K562 (cell line): ENCODE data around the gene LSM4. TPM values are rescaled to one million over a fixed set of nuclear protein-coding genes. Genes with fewer than 3 reads are reported as not detected.
A peak's percentile ranks its signal among the peaks of the same experiment; 100 is the strongest.

Source experiments
- CCNT2 ChIP-seq: IDR thresholded peaks from 2 replicates; pipeline ENCODE4 v1.6.1; 2011; ENCODE audit warnings: borderline replicate concordance, low read depth, mild to moderate bottlenecking, moderate library complexity, mixed read lengths, low read length; ENCODE audit not compliant: insufficient read length; ENCODE audit errors: extremely low read depth
- CHCHD3 ChIP-seq: fragments of 250-450 bp; sonication (Bioruptor Pico); IDR thresholded peaks from 2 replicates; pipeline ENCODE4 v2.1.2; 2022; ENCODE audit warnings: mild to moderate bottlenecking
- FIP1L1 ChIP-seq: fragments of 200-400 bp; formaldehyde crosslinking; IDR thresholded peaks from 2 replicates; pipeline ENCODE4 v1.6.1; 2018; ENCODE audit warnings: mild to moderate bottlenecking, low read depth, low read length; ENCODE audit not compliant: poor library complexity, severe bottlenecking
- FOXK1 ChIP-seq: sonication (generic); formaldehyde crosslinking; IDR thresholded peaks from 2 replicates; pipeline ENCODE4 v1.8.0; 2022; ENCODE audit warnings: missing genetic modification reagents, mild to moderate bottlenecking, borderline replicate concordance
- FOXP1 ChIP-seq: sonication (generic); formaldehyde crosslinking; IDR thresholded peaks from 2 replicates; pipeline ENCODE4 v1.8.0; 2022; ENCODE audit warnings: mild to moderate bottlenecking, missing genetic modification reagents
- GTF2F1 ChIP-seq: IDR thresholded peaks from 2 replicates; pipeline ENCODE4 v1.6.1; 2011; ENCODE audit warnings: low read depth, low read length, improper control_type of control experiment
- NFATC3 ChIP-seq: fragments of 450-650 bp; IDR thresholded peaks from 2 replicates; pipeline ENCODE4 v1.6.1; 2017; ENCODE audit warnings: mild to moderate bottlenecking
- POLR2AphosphoS2 ChIP-seq: IDR thresholded peaks from 2 replicates; pipeline ENCODE4 v1.6.1; 2012; ENCODE audit warnings: low read length, improper control_type of control experiment
- SRF ChIP-seq, 2 experiments: fragments of 250-450, 450-650 bp in 1 of 2; sonication (Bioruptor Pico) in 1 of 2; sonication (generic) in 1 of 2; formaldehyde crosslinking; IDR thresholded peaks; 2 replicates each; pipeline versions ENCODE4 v1.5.0 to v1.5.1; 2020 to 2022; ENCODE audit warnings: mild to moderate bottlenecking in 1 of 2, missing genetic modification reagents in 1 of 2
- TSC22D4 ChIP-seq: fragments of 450-650 bp; IDR thresholded peaks from 2 replicates; pipeline ENCODE4 v1.6.1; 2016; ENCODE audit warnings: missing genetic modification characterization, missing biosample characterization, control low read depth
- ZNF217 ChIP-seq: sonication (generic); formaldehyde crosslinking; IDR thresholded peaks from 2 replicates; pipeline ENCODE4 v1.8.0; 2022; ENCODE audit warnings: mild to moderate bottlenecking, missing genetic modification reagents
- ZNF780A ChIP-seq: fragments of 250-450 bp; sonication (Bioruptor Pico); IDR thresholded peaks from 2 replicates; pipeline ENCODE4 v1.5.0; 2021; ENCODE audit warnings: mild to moderate bottlenecking
- polyA plus RNA-seq, 8 experiments: library from polyadenylated mRNA; depleted of rRNA in 4 of 8; stranded (reverse) in 5 of 8; unstranded in 3 of 8; fragments of >200 nt; fragmentation: Nextera tagmentation in 2 of 8; fragmentation: Illumina TruSeq in 1 of 8; extraction: Ambion mirVana in 2 of 8; extraction: Trizol in 1 of 8; gene quantifications; 2 replicates each; pipeline versions ENCODE4 v1.2.1 to v1.2.3, GENCODE V29; 2011 to 2014; ENCODE audit warnings: inconsistent platforms in 1 of 8, missing spikeins in 1 of 8
- total RNA-seq, 7 experiments: library from RNA; depleted of rRNA in 6 of 7; stranded (reverse); fragments of >200 nt in 6 of 7; fragmentation: Illumina TruSeq in 2 of 7; extraction: Trizol in 2 of 7; gene quantifications; 2 replicates each; pipeline versions ENCODE4 v1.2.1 to v1.2.3, GENCODE V29; 2011 to 2021; ENCODE audit warnings: low replicate concordance in 1 of 7
- TF ChIP-seq, protein P1 (sequence below): fragments of 450-650 bp; IDR thresholded peaks from 2 replicates; pipeline ENCODE4 v1.6.1; 2016; ENCODE audit warnings: antibody characterized with exemption
- TF ChIP-seq, protein P2 (sequence below): sonication (generic); formaldehyde crosslinking; IDR thresholded peaks from 2 replicates; pipeline ENCODE4 v1.8.0; 2022; ENCODE audit warnings: missing genetic modification reagents, mild to moderate bottlenecking, borderline replicate concordance
- TF ChIP-seq, protein P3 (sequence below): sonication (generic); formaldehyde crosslinking; IDR thresholded peaks from 2 replicates; pipeline ENCODE4 v1.9.0; 2022; ENCODE audit warnings: mild to moderate bottlenecking, missing genetic modification reagents
- TF ChIP-seq, protein P4 (sequence below): sonication (generic); formaldehyde crosslinking; IDR thresholded peaks from 2 replicates; pipeline ENCODE4 v1.8.0; 2023; ENCODE audit warnings: mild to moderate bottlenecking, missing genetic modification reagents
- TF ChIP-seq, protein P5 (sequence below): IDR thresholded peaks from 2 replicates; pipeline ENCODE4 v1.6.1; 2011; ENCODE audit not compliant: insufficient read length; ENCODE audit errors: extremely low read depth
- TF ChIP-seq, protein P6 (sequence below): sonication (generic); formaldehyde crosslinking; IDR thresholded peaks from 2 replicates; pipeline ENCODE4 v1.4.0; 2020; ENCODE audit warnings: mild to moderate bottlenecking, missing genetic modification reagents

The LSM4 gene
- total and polyA plus RNA-seq, 9 of the 15 experiments (the other 6 are each of a cell fraction or from before 2014, with no cell fraction given), result 11.9 to 763 (median 202) TPM

DNA sequence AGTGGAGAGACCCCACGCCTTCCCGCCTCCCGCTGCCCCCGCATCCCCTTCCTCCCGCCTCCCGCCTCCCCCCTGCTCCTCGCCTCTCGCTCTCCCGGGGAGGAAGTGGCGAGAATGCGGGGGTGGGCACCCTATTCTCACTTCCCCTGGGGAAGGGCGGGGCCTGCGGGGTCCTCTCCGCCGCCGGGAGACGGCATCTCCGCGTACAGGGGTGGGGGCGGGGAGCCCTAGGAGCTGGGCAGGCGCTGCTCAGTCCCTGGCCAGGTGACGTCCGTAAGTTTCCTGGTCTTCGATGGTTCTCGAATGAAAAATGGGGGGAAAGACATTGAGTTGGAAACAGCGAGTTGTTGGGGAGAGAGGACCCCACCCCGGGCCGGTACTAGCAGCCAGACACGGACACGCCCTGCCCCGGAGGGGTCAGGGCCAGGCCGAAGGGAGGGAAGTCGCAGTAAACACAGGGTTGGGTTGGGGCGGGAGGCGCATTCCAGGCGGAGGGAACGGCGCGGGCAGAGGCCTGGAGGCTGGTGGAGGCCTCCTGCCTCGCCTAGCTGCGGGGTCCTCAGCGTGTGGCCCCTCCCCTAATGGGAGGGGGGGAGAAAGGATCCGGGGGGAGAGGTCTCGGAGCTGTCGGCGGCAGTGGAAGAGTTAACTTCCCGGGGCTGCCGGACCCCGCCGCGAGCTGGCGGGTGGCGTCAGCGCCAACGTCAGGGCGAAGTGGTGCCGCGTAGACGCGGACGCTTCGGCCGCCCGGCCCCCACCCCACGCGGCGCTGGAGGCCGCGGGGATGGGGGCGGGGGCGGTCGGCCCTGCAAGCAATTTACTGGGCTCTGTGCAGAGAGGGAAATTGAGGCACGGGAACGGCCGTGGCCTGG lies 31.1 kb downstream of the LSM4 start (continued):
- TF ChIP-seq, protein P1, sequence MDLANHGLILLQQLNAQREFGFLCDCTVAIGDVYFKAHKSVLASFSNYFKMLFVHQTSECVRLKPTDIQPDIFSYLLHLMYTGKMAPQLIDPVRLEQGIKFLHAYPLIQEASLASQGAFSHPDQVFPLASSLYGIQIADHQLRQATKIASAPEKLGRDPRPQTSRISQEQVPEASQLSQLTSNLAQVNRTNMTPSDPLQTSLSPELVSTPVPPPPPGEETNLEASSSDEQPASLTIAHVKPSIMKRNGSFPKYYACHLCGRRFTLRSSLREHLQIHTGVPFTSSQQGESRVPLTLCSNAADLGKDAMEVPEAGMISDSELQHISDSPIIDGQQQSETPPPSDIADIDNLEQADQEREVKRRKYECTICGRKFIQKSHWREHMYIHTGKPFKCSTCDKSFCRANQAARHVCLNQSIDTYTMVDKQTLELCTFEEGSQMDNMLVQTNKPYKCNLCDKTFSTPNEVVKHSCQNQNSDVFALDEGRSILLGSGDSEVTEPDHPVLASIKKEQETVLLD, result peak; percentile 69; the same call in 1 of the 2 replicates
- peak; percentile 90 for TF ChIP-seq FOXP1
- no peak for TF ChIP-seq POLR2AphosphoS2
- TF ChIP-seq GTF2F1, result no peak
- 0 out of 4 replicates have a peak, but pooled peaks of 1 of the 2 experiments have one; percentile 42 for TF ChIP-seq SRF (CRISPR knock-in tag; IDR thresholded peaks at IDR 0.05)
- TF ChIP-seq FOXK1 (CRISPR knock-in tag), result peak; percentile 80; the same call in 1 of the 2 replicates
- TF ChIP-seq CCNT2, result peak; percentile 88
- TF ChIP-seq, protein P2, sequence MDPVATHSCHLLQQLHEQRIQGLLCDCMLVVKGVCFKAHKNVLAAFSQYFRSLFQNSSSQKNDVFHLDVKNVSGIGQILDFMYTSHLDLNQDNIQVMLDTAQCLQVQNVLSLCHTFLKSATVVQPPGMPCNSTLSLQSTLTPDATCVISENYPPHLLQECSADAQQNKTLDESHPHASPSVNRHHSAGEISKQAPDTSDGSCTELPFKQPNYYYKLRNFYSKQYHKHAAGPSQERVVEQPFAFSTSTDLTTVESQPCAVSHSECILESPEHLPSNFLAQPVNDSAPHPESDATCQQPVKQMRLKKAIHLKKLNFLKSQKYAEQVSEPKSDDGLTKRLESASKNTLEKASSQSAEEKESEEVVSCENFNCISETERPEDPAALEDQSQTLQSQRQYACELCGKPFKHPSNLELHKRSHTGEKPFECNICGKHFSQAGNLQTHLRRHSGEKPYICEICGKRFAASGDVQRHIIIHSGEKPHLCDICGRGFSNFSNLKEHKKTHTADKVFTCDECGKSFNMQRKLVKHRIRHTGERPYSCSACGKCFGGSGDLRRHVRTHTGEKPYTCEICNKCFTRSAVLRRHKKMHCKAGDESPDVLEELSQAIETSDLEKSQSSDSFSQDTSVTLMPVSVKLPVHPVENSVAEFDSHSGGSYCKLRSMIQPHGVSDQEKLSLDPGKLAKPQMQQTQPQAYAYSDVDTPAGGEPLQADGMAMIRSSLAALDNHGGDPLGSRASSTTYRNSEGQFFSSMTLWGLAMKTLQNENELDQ, result peak; percentile 89
- TF ChIP-seq TSC22D4 (tag), result no peak
- no peak for TF ChIP-seq ZNF780A (CRISPR knock-in tag)
- TF ChIP-seq ZNF217 (CRISPR knock-in tag), result no peak
- TF ChIP-seq, protein P3, sequence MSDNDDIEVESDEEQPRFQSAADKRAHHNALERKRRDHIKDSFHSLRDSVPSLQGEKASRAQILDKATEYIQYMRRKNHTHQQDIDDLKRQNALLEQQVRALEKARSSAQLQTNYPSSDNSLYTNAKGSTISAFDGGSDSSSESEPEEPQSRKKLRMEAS, result peak; percentile 83
- peak; percentile 74 for TF ChIP-seq FIP1L1
- TF ChIP-seq, protein P4, sequence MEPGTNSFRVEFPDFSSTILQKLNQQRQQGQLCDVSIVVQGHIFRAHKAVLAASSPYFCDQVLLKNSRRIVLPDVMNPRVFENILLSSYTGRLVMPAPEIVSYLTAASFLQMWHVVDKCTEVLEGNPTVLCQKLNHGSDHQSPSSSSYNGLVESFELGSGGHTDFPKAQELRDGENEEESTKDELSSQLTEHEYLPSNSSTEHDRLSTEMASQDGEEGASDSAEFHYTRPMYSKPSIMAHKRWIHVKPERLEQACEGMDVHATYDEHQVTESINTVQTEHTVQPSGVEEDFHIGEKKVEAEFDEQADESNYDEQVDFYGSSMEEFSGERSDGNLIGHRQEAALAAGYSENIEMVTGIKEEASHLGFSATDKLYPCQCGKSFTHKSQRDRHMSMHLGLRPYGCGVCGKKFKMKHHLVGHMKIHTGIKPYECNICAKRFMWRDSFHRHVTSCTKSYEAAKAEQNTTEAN (CRISPR knock-in tag), result no peak
- no peak for TF ChIP-seq CHCHD3 (CRISPR knock-in tag)
- TF ChIP-seq NFATC3, result no peak
- TF ChIP-seq, protein P5, sequence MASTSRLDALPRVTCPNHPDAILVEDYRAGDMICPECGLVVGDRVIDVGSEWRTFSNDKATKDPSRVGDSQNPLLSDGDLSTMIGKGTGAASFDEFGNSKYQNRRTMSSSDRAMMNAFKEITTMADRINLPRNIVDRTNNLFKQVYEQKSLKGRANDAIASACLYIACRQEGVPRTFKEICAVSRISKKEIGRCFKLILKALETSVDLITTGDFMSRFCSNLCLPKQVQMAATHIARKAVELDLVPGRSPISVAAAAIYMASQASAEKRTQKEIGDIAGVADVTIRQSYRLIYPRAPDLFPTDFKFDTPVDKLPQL, result no peak
- TF ChIP-seq, protein P6, sequence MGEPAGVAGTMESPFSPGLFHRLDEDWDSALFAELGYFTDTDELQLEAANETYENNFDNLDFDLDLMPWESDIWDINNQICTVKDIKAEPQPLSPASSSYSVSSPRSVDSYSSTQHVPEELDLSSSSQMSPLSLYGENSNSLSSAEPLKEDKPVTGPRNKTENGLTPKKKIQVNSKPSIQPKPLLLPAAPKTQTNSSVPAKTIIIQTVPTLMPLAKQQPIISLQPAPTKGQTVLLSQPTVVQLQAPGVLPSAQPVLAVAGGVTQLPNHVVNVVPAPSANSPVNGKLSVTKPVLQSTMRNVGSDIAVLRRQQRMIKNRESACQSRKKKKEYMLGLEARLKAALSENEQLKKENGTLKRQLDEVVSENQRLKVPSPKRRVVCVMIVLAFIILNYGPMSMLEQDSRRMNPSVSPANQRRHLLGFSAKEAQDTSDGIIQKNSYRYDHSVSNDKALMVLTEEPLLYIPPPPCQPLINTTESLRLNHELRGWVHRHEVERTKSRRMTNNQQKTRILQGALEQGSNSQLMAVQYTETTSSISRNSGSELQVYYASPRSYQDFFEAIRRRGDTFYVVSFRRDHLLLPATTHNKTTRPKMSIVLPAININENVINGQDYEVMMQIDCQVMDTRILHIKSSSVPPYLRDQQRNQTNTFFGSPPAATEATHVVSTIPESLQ (CRISPR knock-in tag), result no peak; the same call in 1 of the 2 replicates
